Measurements from ENCODE around the gene TBC1D9.

Gene TBC1D9

GRCh38 chr4:140719686-140720085 is 36.5 kb downstream of the TBC1D9 start:
- DNase-seq: no peak

DNA sequence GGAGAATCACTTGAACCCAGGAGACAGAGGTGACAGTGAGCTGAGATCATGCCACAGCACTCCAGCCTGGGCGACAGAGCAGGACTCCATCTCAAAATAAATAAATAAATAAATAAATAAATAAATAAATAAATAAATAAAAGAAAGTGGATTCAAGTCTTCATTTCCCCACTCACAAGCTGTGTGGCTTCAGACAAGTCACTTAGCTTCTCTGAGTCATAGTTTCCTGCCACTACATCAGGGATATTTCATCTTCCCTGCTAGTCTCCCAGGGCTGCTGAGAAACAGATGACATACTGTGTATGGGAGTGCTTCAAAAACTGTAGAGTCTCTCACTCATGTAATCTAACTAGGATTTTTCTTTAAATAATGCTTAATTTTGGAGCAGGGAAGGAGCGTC is 37.2 kb downstream of the TBC1D9 start:
- no peak for DNase-seq

DNA sequence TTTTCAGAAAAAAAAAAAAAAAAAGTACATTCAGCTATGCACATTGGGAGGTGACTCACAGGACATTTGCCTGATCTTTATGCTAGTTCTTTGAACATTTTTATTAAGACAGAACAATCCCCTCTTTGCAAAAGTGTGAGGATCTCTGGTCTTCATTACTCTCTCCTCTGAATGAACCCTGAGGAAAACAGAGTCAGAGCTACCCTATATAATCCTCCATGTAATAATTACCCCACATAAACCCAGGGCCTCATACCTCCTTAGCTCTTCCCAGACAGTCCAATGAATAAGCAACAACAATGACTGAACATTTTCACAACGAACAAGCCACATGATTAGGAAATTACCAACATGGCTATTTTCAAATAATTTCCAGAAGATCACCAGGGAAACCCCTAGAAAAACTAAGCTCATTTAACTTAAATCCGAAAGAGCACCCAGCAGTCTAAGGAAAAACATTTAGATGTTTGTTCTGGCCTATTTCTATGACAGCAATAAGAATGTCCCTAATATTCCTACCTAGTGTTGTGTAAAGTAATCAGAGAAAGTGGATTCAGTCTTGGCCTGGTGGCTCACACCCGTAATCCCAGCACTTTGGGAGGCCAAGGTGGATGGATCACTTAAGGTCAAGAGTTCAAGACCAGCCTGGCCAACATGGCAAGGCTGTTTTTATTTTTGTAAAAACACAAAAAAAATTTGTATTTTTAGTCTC is 37.8 kb downstream of the TBC1D9 start:
- DNase-seq: peak in 1 of 2 experiments; percentile 5

GRCh38 chr4:140717313-140717712 is 38.9 kb downstream of the TBC1D9 start:
- no peak for DNase-seq

- DNase-seq: no peak
Measured at GRCh38 chr4:140715119-140715518, 41.1 kb downstream of the TBC1D9 start.

- DNase-seq: no peak
Measured at GRCh38 chr4:140711910-140712309, 44.3 kb downstream of the TBC1D9 start.

- DNase-seq: no peak
Measured at GRCh38 chr4:140710908-140711622, 45.1 kb downstream of the TBC1D9 start.

DNA sequence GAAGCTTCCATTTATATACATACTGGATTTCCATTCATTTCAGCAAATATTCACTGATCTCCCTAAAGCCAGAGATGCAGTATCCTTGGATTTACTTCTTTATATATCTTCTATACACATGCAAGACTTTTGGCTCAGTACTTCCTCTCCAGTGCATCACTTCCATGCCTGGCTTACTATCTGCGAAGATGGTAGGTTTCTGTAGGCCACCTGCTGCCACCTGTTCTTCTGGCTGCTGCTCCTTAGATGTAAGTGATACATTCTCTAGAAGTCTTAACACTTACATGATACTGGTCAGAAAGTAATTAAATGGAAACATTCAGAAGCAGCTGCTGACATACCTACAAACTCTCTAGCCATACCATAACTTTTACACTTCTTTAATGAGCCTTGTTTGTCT is 48.9 kb downstream of the TBC1D9 start:
- no peak for DNase-seq

- no peak for DNase-seq
Measured at GRCh38 chr4:140706665-140707064, 49.5 kb downstream of the TBC1D9 start.

GRCh38 chr4:140706276-140706625 is 49.9 kb downstream of the TBC1D9 start:
- DNase-seq: no peak

DNA sequence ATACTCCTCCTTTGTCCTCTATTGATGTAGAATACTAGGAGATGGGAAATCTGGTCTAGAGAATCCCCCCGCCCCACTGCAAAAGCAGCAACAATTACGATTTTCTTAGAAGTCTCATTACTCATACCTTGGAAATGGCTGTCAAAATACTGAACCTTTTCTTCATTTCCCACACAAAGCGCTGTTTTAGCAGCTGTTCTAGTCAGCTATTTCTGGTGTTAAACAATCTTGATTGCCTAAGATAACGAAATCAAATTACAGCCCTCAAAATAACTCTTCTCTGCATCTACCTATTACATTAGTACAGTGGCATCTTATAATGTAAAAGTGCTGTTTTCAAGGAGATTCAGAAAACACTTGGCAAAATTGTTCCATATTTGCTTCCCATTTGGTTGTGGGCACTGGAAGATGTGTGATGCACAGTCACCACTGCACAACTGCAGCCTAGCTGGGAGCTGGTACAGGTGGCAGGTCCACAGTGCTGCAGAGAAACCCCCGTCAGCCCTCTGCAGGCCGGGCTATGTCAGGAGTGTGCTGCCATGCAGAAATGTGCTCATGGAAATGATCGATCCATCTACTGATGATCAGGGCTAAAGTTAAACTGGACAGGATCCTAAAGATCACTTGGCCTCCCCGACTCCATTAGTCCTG is 50.4 kb downstream of the TBC1D9 start:
- no peak for DNase-seq

- no peak for DNase-seq
Measured at GRCh38 chr4:140704964-140705363, 51.2 kb downstream of the TBC1D9 start.

- no peak for DNase-seq
Measured at GRCh38 chr4:140704392-140704960, 51.7 kb downstream of the TBC1D9 start.

- no peak for DNase-seq
Measured at GRCh38 chr4:140703463-140703862, 52.7 kb downstream of the TBC1D9 start.

DNA sequence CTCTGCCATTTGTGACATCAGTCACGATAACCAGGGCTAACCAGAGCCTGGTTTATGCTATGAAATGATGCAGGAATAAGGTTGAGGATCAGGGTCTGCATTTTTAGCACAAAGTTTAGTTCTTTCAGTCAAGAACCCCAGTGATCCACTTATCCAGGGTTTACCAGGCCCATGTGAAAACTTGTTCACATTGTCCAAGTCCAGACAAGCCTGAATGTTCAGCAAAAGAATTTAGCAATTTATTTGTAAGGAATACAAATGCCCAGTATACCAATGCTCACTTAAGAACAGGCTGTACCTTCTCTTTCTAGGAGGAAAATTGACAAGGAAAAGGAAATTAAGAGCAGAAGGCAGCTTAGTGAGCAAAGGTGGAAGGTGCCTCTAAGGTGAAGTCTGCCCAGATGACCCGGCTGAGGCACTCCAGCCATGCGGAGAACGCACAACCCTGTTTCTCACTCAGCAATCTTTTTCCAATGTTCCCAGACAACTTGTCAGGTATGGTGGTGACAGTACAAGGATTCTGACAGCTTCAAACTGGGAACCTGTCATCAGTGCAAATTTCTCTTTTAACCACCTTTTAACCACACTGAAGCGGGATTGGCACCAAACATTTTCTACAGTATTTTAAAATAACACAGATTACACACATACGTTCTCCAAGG is 54.0 kb downstream of the TBC1D9 start:
- no peak for DNase-seq

GRCh38 chr4:140701071-140701470 is 55.1 kb downstream of the TBC1D9 start:
- DNase-seq: no peak

DNA sequence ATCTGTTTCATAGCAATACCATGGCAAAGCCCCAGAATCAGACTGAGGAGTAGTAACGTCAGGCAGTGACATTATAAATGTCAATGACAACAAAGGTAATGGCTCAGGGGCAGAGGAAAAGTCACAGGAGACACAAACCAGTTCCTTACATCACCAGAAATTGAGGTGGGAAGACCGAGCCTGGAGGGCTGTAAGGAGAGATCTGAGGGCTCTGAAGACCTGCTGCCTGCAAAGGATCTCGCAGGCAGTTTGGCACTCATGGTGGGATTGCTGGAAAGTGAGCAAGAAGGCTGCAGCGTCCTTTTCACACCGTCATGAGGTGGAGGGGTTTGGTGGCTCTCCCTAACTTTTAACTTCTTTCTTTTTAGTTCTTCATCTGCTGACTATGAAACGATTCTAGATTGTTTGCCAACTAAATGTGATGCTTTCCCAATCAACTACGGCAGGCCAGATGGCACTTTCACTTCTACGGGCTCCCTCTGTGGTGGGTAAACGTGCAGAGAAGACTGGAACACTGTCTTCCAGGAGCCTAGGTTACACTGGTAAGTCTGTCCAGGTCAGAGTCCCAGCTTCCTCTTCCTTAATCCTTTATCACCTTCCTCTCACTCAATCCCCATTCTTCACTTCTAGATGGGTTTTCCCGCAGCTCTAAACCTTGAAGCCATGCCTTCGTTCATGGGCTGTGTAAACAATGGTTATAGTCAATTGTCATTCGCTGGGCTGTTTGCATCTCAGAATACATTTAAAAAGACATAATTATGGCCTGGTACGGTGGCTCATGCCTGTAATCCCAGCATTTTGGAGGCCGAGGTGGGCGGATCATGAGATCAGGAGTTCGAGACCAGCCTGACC is 58.2 kb downstream of the TBC1D9 start:
- DNase-seq: no peak

- no peak for DNase-seq
Measured at GRCh38 chr4:140695483-140695882, 60.7 kb downstream of the TBC1D9 start.

- DNase-seq: no peak
Measured at GRCh38 chr4:140693562-140693961, 62.6 kb downstream of the TBC1D9 start.

- no peak for DNase-seq
Measured at GRCh38 chr4:140691369-140691768, 64.8 kb downstream of the TBC1D9 start.

- no peak for DNase-seq
Measured at GRCh38 chr4:140690093-140690492, 66.1 kb downstream of the TBC1D9 start.

DNA sequence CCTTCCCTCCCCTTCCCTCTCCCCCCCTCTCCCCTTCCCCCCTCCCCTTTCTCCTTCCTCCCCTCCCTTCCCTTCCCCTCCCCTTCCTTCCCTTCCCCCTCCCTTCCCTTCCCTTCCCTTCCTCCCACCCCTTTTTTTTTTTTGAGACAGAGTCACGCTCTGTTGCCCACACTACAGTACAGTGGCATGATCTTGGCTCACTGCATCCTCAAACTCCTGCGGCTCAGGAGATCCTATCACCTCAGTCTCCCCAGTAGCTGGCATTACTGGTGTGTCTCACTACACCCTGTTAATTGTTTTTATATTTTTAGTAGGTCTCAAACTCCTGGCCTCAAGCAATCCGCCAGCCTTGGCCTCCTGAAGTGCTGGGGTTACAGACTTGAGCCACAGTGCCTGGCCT is 66.6 kb downstream of the TBC1D9 start:
- DNase-seq: no peak

Data from AML-193 (cell line).